MG63 (cell line): ENCODE measurements around the gene PDE4DIP. TPM values are rescaled to one million over a fixed set of nuclear protein-coding genes. Genes with fewer than 3 reads are reported as not detected.
A peak's percentile ranks its signal among the peaks of the same experiment; 100 is the strongest.
"Not testable (repeated sequence)": the region's sequence is repeated elsewhere in the genome, so short reads cannot be mapped to it uniquely, and the experiment has no call there.

Experiments used
- DNase-seq: peaks from one replicate; pipeline ENCODE4 v3.0.0-alpha.2; 2020
- H3K27me3 ChIP-seq: fragments of 250-450 bp; sonication (Bioruptor Pico); 2 replicates; pipeline ENCODE4 v1.5.1; 2020; ENCODE audit warnings: mild to moderate bottlenecking, moderate library complexity
- H3K36me3 ChIP-seq: fragments of 250-450 bp; sonication (Bioruptor Pico); 2 replicates; pipeline ENCODE4 v1.5.1; 2020; ENCODE audit warnings: mild to moderate bottlenecking, moderate library complexity
- H3K4me3 ChIP-seq: fragments of 250-450 bp; sonication (Bioruptor Pico); 2 replicates; pipeline ENCODE4 v1.5.1; 2020; ENCODE audit warnings: mild to moderate bottlenecking, moderate library complexity
- H3K9me3 ChIP-seq: fragments of 250-450 bp; sonication (Bioruptor Pico); 2 replicates; pipeline ENCODE4 v1.5.1; 2020; ENCODE audit warnings: mild to moderate bottlenecking, moderate library complexity
- total RNA-seq: library from RNA; depleted of rRNA; stranded (reverse); fragments of >200 nt; shearing (Covaris generic); gene quantifications from 2 replicates; pipeline ENCODE4 v1.2.3, GENCODE V29; 2014; ENCODE audit warnings: low replicate concordance

Gene PDE4DIP
- total RNA-seq, 1 experiment from 2014 or later, result 48.6 TPM

DNA sequence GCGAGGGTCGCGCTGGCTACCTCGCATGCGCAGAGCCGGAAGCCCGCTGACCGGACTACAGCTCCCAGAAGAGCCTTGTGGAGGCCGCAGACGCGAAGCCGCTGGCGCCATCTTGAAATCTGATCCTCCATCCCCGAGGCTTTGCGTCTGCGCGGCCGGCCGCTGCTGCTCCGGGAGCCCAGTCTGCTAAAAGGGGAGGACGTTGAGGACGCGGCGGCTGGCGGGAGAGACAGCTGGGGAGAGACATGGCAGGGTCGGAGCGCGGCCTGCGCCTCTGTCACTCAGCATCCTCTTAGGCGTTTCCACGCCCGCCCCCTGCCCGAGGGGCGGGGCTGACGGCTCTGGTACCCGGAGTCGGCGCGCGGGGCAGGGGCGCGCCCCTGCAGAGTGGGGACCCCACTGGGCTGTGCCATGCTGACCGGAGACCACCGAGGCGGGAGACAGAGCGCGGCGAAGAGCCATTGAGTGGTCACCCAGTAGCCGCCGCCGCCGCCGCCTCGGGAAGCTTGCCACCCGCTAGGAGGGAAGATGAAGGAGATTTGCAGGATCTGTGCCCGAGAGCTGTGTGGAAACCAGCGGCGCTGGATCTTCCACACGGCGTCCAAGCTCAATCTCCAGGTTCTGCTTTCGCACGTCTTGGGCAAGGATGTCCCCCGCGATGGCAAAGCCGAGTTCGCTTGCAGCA lies 108.2 kb downstream of the PDE4DIP start:
- H3K36me3 ChIP-seq, H3K9me3 ChIP-seq, H3K27me3 ChIP-seq: not testable (repeated sequence)
- DNase-seq, result peak; percentile 84
- peak overlapping the region; percentile 59 for H3K4me3 ChIP-seq

DNA sequence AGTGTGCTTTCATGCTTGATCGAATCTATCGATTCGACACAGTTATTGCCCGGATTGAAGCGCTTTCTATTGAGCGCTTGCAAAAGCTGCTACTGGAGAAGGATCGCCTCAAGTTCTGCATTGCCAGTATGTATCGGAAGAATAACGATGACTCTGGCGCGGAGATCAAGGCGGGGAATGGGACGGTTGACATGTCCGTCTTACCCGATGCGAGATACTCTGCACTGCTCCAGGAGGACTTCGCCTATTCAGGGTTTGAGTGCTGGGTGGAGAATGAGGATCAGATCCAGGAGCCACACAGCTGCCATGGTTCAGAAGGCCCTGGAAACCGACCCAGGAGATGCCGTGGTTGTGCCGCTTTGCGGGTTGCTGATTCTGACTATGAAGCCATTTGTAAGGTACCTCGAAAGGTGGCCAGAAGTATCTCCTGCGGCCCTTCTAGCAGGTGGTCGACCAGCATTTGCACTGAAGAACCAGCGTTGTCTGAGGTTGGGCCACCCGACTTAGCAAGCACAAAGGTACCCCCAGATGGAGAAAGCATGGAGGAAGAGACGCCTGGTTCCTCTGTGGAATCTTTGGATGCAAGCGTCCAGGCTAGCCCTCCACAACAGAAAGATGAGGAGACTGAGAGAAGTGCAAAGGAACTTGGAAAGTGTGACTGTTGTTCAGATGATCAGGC lies 108.8 kb downstream of the PDE4DIP start:
- H3K9me3 ChIP-seq, H3K36me3 ChIP-seq, H3K27me3 ChIP-seq: not testable (repeated sequence)
- peak; percentile 24 for DNase-seq
- H3K4me3 ChIP-seq, result peak overlapping the region; percentile 40

DNA sequence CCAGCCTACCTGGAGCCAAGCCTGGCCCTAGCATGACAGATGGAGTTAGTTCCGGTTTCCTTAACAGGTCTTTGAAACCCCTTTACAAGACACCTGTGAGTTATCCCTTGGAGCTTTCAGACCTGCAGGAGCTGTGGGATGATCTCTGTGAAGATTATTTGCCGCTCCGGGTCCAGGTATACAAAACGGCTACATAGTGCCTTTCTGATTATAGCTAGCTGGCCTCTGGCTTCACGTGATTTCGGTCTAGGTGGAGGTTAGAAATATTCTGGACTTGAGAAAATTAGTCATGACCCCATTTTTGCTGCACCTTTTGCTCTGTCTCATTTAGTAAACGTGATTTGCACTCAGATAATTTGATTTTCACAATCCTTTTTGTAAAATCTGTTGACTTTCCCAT lies 109.5 kb downstream of the PDE4DIP start:
- not testable (repeated sequence) for H3K36me3 ChIP-seq, H3K9me3 ChIP-seq, H3K27me3 ChIP-seq, DNase-seq
- peak overlapping the region; percentile 40 for H3K4me3 ChIP-seq

DNA sequence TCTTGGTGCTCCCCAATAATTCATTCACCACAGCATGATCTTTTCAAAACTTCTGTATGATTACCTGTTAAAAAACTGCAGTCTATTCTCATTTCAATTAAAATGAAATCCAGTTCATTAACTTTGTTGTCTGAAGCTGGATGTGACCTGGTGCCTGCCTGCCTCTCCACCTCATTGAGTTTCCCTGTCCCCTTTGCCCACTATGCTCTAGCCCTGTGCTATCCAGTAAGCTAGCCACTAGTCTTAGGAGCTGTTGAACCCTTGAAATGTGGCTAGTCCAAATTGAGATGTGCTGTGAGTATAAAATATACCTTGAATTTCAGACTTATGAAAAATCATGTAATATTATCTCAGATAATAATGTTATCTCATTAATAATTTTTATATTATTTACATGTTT lies 114.1 kb downstream of the PDE4DIP start:
- not testable (repeated sequence) for DNase-seq, H3K9me3 ChIP-seq, H3K27me3 ChIP-seq, H3K4me3 ChIP-seq, H3K36me3 ChIP-seq

DNA sequence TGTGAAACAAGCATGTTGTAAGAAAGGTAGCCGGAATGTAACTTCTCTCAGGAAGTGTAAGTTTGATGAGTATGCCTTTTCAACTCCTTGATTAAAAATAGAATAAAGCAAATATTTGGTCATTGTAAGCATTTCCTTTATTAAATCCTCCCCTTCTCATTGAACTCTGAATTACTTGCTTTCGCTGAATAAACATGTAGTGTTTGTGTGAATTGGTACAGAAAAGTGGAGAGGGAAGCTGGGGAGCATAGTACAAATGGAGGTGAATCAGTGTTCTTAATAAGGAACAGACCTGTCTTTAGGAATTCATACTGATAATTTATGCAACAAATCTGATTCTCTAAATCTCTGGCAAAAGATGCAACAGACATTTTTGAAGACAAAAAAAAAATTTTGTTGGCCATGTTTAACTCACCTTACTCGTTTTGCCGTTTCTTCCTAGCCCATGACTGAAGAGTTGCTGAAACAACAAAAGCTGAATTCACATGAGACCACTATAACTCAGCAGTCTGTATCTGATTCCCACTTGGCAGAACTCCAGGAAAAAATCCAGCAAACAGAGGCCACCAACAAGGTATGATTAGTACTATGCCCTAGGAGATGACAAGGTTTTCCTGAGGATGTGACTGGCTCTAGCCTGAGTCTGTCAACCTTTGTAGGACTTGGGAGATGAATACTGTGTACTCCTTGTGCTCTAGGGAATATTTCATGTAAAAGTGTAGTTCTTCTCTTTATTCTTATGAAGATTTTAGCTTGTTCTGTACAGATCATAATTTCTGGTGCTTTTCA lies 116.2 kb downstream of the PDE4DIP start:
- DNase-seq, H3K36me3 ChIP-seq, H3K4me3 ChIP-seq, H3K27me3 ChIP-seq, H3K9me3 ChIP-seq: not testable (repeated sequence)

DNA sequence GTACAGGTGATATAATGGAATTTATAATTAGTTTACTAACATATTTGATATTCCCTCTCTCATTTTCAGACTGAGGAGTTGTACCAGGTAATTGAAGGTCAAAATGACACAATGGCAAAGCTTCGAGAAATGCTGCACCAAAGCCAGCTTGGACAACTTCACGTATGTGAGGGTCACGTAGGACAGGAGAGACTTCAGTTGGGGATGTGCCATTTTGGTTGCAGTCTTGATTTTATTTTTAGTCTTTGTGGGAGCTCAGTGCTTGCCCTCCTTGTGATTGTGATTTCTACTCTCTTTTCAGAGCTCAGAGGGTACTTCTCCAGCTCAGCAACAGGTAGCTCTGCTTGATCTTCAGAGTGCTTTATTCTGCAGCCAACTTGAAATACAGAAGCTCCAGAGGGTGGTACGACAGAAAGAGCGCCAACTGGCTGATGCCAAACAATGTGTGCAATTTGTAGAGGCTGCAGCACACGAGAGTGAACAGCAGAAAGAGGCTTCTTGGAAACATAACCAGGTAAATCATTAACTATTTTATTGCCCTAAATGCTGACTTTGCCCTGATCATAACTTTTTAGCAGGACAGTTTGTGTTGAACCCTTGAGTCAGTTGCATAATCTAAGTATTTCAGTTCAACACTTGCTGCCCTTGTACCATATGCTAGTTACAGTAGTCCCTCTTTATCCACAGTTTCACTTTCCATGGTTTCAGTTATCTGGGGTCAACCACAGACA lies 118.1 kb downstream of the PDE4DIP start:
- DNase-seq, H3K36me3 ChIP-seq, H3K9me3 ChIP-seq, H3K27me3 ChIP-seq, H3K4me3 ChIP-seq: not testable (repeated sequence)

DNA sequence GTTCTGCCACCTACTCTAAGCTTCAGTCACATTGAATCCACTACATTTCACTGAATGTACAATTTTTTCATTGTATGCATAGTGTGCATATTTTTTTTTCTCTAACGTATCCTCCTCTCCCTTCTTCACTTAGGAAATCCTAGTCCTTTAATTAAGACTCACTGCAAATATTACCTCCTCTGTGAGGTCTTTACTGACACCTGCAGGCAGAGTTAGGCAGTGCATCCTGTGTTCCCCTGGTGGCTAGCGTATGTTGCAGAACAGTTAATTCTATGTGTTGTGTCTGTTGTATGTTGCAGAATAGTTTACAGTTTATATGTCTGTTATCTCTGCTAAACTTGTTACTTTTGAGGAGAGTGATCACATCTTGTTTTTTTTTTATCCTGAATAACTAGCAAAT lies 121.9 kb downstream of the PDE4DIP start:
- not testable (repeated sequence) for H3K36me3 ChIP-seq, H3K27me3 ChIP-seq, H3K4me3 ChIP-seq, H3K9me3 ChIP-seq, DNase-seq

DNA sequence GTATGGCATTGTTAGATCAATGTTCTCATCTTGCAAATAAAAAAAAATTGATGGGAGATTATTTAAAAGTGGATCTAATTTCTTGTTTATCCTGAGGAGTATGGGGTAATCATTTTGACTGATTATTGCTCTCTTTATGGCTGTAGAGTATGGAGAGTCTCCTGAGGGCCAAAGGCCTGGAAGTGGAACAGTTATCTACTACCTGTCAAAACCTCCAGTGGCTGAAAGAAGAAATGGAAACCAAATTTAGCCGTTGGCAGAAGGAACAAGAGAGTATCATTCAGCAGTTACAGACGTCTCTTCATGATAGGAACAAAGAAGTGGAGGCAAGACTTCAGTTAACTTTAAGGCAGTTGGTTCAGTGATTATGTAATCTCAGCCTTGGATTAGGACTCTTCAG lies 123.4 kb downstream of the PDE4DIP start:
- not testable (repeated sequence) for H3K9me3 ChIP-seq, H3K27me3 ChIP-seq, H3K4me3 ChIP-seq, DNase-seq, H3K36me3 ChIP-seq

DNA sequence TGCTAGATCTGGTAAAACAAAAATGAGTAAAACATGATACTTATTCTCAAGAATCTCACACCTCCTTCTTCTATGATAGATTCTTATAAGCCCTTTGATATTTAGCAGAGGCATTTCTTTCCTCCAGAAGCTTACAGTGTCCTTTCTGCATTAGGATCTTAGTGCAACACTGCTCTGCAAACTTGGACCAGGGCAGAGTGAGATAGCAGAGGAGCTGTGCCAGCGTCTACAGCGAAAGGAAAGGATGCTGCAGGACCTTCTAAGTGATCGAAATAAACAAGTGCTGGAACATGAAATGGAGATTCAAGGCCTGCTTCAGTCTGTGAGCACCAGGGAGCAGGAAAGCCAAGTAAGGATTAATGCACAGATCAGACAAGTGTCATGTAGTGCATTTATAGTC lies 124.5 kb downstream of the PDE4DIP start:
- not testable (repeated sequence) for H3K36me3 ChIP-seq, H3K4me3 ChIP-seq, H3K9me3 ChIP-seq, DNase-seq, H3K27me3 ChIP-seq

DNA sequence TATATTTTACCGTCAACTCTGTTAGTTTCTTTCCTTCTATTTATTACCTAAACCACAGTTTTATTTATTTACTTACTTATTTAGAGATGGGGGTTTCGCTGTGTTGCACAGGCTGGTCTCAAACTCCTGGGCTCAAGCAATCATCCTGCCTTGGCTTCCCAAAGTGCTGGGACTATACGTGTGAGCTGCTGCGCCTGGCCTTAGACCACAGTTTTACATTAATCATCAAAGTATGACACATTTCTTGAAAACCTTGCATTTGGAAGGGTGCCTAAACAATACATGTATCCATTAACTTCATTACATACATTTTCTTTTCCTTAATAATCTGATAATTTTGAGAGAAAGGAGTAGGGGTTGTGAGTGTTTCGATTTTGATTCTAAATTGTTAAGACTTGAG lies 124.9 kb downstream of the PDE4DIP start:
- not testable (repeated sequence) for DNase-seq, H3K36me3 ChIP-seq, H3K27me3 ChIP-seq, H3K4me3 ChIP-seq, H3K9me3 ChIP-seq

DNA sequence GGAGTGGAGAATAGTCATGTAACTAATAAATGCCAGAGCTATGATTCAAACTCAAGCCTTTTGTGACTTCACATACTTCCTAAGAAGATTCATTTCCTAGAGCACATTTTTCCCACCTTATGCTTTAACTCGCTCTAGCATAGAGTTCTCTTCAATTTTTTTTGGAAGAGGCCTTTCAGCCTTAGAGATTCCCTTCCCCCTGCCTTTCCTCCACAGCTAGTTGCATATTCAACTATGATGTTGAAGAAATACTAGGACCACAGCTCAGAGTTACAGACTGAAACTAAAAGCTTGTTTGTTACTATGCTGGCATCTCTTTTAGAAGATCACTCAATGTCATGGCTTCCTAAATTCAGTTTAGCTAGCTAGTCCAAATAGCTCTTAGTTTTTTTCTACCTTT lies 131.2 kb downstream of the PDE4DIP start:
- H3K36me3 ChIP-seq, result peaks cover 30% of the 10 kb centered on the region
- H3K4me3 ChIP-seq, result not testable (repeated sequence)

DNA sequence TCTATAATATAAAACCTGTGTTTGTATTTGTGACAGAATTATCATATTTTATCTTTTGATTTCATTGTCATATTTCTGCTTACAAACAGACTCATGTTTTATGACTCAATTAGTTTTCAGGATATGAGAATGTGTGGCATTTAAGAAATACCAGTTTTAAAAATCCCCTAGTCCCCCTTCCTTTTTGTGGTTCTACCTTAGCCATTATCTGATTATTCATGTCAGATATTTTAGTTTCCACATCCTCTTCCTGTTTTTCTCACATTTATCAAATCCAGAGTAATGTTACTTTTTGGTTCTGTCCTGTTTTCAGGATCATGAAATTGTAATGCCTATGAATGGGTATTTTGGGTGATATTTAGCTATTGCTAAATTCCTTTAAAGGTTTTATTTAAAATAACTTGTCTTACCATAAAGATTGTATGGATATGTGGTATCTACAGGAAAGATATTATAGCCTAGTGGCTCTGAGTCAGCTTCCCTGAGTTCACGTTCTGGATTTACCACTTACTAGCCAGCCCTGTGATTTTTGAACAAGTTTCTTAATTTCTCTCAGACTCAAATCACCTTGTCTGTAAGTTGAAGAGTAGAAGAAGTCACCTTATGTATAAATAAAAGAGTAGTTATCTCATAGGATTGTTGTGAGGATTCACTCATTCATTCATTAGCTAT lies 131.8 kb downstream of the PDE4DIP start:
- not testable (repeated sequence) for H3K9me3 ChIP-seq, H3K4me3 ChIP-seq, DNase-seq, H3K27me3 ChIP-seq
- peaks cover 35% of the 10 kb centered on the region for H3K36me3 ChIP-seq

More for the DNA sequence above, 131.2 kb downstream of the PDE4DIP start:
- H3K9me3 ChIP-seq, H3K27me3 ChIP-seq, DNase-seq: not testable (repeated sequence)

DNA sequence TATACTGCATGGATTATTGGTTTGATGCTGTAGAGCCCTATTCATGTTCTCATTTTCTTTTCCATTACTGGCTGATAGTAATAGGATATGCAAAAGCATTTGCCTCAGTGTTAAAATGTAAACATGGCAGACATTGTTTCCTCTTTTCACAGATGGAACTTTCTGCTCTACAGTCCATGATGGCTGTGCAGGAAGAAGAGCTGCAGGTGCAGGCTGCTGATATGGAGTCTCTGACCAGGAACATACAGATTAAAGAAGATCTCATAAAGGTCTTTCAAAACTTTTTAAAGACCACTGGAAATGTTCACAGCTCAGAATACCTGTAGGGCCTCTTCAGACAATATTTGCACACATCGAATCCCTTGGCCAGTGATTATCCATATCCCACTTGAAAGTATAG lies 133.6 kb downstream of the PDE4DIP start:
- not testable (repeated sequence) for H3K9me3 ChIP-seq, DNase-seq, H3K4me3 ChIP-seq, H3K27me3 ChIP-seq
- peaks cover 43% of the 10 kb centered on the region for H3K36me3 ChIP-seq

DNA sequence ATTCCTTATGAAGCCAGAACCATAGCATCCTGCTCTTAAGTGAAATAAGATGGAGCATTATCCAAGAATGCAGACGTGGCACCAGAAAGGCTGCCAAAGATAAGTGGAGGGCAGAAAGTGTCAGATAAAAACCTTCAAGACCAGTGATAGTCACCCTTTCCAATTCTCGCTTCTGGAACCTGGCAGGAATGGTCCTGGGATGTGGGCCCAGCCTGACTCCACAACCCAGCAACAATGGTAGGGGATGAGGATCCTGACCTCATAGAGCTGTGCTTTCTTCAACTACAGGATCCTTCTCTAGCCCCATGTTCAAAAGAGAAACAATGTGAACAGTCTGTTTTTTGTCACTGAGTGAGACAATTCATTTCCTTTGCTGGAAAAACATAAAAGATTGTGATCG lies 145.2 kb downstream of the PDE4DIP start:
- not testable (repeated sequence) for H3K9me3 ChIP-seq, H3K27me3 ChIP-seq, H3K4me3 ChIP-seq, H3K36me3 ChIP-seq, DNase-seq

DNA sequence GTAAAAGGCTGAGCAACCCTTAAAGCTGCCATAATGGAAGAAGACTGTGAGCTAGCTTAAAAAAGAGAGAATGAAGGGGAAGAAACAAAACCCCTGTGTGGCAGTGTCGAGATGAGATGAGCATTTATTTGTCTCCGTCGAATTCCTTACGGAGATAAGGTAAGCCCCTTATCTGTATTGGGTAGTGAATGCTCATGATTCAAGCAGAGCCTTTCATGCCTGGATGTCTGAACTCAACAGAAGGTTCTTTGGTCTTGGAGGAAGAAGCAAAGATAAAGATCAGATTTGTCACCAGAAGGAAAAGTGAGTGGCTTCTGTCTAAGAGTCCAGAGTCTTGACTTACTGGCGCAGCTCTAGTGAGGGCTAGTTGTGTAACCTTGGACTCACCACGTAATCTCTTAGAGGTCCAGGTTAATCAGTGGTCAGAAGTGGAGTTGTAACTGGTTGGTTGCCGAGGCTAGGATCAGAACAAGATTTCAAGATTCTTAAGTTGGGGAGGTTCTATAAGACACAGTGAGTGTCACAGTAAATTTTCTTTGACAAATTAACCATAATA lies 146.1 kb downstream of the PDE4DIP start:
- DNase-seq, H3K36me3 ChIP-seq, H3K9me3 ChIP-seq: not testable (repeated sequence)

DNA sequence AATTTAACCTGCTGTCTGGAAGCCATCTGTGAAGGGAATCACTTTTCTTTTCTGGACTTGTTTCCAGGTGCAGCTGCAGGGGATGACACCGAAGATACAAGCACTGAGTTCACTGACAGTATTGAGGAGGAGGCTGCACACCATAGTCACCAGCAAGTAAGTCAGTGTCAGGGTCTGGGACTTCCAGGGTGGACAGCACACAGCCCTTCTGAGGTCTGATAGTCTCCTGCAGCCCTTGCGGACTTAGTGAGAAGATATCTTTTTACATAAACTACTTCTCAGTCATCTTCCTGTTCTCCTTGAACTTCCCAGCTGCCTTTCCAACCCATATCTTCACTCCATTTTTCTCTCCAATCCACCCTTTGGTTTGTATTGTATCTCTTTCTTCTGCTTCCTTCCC lies 147.6 kb downstream of the PDE4DIP start:
- not testable (repeated sequence) for H3K4me3 ChIP-seq, H3K9me3 ChIP-seq, DNase-seq, H3K27me3 ChIP-seq, H3K36me3 ChIP-seq

More for the DNA sequence above, 146.1 kb downstream of the PDE4DIP start:
- not testable (repeated sequence) for H3K4me3 ChIP-seq, H3K27me3 ChIP-seq
